Activated naive CD4-positive, alpha-beta T cell treated with anti-CD3 and anti-CD28 coated beads, Interleukin-2, amount 50 U/mL, for 16 hours (primary cell): Measurements from ENCODE around the gene ZMYM5.
"Not testable (repeated sequence)": the region's sequence is repeated elsewhere in the genome, so short reads cannot be mapped to it uniquely, and the experiment has no call there.

ENCODE experiments used
- DNase-seq: peaks from one replicate; pipeline ENCODE4 v3.0.0-alpha.2; 2020

The ZMYM5 gene

GRCh38 chr13:19863323-19864023 is at the start of gene ZMYM5:
Gene ZMYM5 (minus strand): TSS chr13:19863649. CDS start chr13:19852180, 11,469 bp downstream.
- peak; percentile 96 for DNase-seq

GRCh38 chr13:19910336-19911072 is 47.1 kb upstream of the ZMYM5 start:
- DNase-seq, result no peak

- no peak for DNase-seq
Observed at GRCh38 chr13:19908350-19908986, 45.0 kb upstream of the ZMYM5 start.

GRCh38 chr13:19905487-19906195 is 42.2 kb upstream of the ZMYM5 start:
- not testable (repeated sequence) for DNase-seq

- no peak for DNase-seq
Observed at GRCh38 chr13:19890030-19890429, 26.6 kb upstream of the ZMYM5 start.

GRCh38 chr13:19888799-19889198 is 25.4 kb upstream of the ZMYM5 start:
- no peak for DNase-seq

GRCh38 chr13:19882231-19882630 is 18.8 kb upstream of the ZMYM5 start:
- DNase-seq, result no peak

GRCh38 chr13:19881641-19882040 is 18.2 kb upstream of the ZMYM5 start:
- DNase-seq, result no peak

- DNase-seq, result peak; percentile 74
Observed at GRCh38 chr13:19864746-19865309, 1.4 kb upstream of the ZMYM5 start.

GRCh38 chr13:19864024-19864745 is 736 bp upstream of the ZMYM5 start:
- DNase-seq, result peak; percentile 63

- peak; percentile 59 for DNase-seq
Observed at GRCh38 chr13:19862481-19863313, 752 bp downstream of the ZMYM5 start.

- no peak for DNase-seq
Observed at GRCh38 chr13:19861762-19862161, 1.7 kb downstream of the ZMYM5 start.

GRCh38 chr13:19860884-19861655 is 2.4 kb downstream of the ZMYM5 start:
- no peak for DNase-seq

- DNase-seq, result not testable (repeated sequence)
Observed at GRCh38 chr13:19857637-19858036, 5.8 kb downstream of the ZMYM5 start.

GRCh38 chr13:19852766-19853165 is 10.7 kb downstream of the ZMYM5 start:
- DNase-seq, result no peak

- DNase-seq, result no peak
Observed at GRCh38 chr13:19845758-19846157, 17.7 kb downstream of the ZMYM5 start.

- DNase-seq, result no peak
Observed at GRCh38 chr13:19838865-19839275, 24.6 kb downstream of the ZMYM5 start.

GRCh38 chr13:19836472-19836871 is 27.0 kb downstream of the ZMYM5 start:
- no peak for DNase-seq

GRCh38 chr13:19834704-19835103 is 28.7 kb downstream of the ZMYM5 start:
- DNase-seq, result no peak

GRCh38 chr13:19822673-19823072 is 40.8 kb downstream of the ZMYM5 start:
- no peak for DNase-seq
